Adipocyte (in vitro differentiated cells): ENCODE measurements around the gene SETD2.
A peak's percentile ranks its signal among the peaks of the same experiment; 100 is the strongest.
"Not testable (repeated sequence)": the region's sequence is repeated elsewhere in the genome, so short reads cannot be mapped to it uniquely, and the experiment has no call there.

Experiments used
- DNase-seq: peaks from one replicate; pipeline ENCODE4 v3.0.0-alpha.2; 2015; ENCODE audit warnings: low read depth
- H3K27me3 ChIP-seq: replicated peaks from 2 replicates; pipeline ENCODE4 v1.7.0; 2013; ENCODE audit warnings: mild to moderate bottlenecking, low read length, moderate library complexity; ENCODE audit not compliant: control insufficient read depth, insufficient read depth
- H3K36me3 ChIP-seq: 2 replicates; pipeline ENCODE4 v1.7.0; 2013; ENCODE audit warnings: low read length, mild to moderate bottlenecking, moderate library complexity; ENCODE audit not compliant: control insufficient read depth, insufficient read depth, severe bottlenecking
- H3K4me1 ChIP-seq: 2 replicates; pipeline ENCODE4 v1.7.0; 2013; ENCODE audit warnings: mild to moderate bottlenecking, low read length, moderate library complexity; ENCODE audit not compliant: control insufficient read depth, insufficient read depth
- H3K4me3 ChIP-seq: 2 replicates; pipeline ENCODE4 v1.7.0; 2013; ENCODE audit warnings: mild to moderate bottlenecking, low read length, moderate library complexity
- H3K9ac ChIP-seq: 2 replicates; pipeline ENCODE4 v1.7.0; 2013; ENCODE audit warnings: mild to moderate bottlenecking, low read length, moderate library complexity
- H3K9me3 ChIP-seq: 2 replicates; pipeline ENCODE4 v1.7.0; 2013; ENCODE audit warnings: mild to moderate bottlenecking, low read length, moderate library complexity; ENCODE audit not compliant: control insufficient read depth

SETD2 gene

GRCh38 chr3:47028667-47029066 is 135.2 kb downstream of the SETD2 start:
- DNase-seq: no peak
- peaks cover 11% of the 10 kb centered on the region for H3K36me3 ChIP-seq
- H3K27me3 ChIP-seq: no peaks in the 10 kb centered on the region
- no peak overlapping the region for H3K4me3 ChIP-seq
- no peaks in the 10 kb centered on the region for H3K9me3 ChIP-seq
- H3K4me1 ChIP-seq: peaks cover 8% of the 10 kb centered on the region
- no peak overlapping the region for H3K9ac ChIP-seq

- H3K36me3 ChIP-seq: peaks cover 11% of the 10 kb centered on the region
- no peaks in the 10 kb centered on the region for H3K27me3 ChIP-seq
- H3K9me3 ChIP-seq: no peaks in the 10 kb centered on the region
- H3K9ac ChIP-seq: no peak overlapping the region
- no peak overlapping the region for H3K4me3 ChIP-seq
- H3K4me1 ChIP-seq: peaks cover 8% of the 10 kb centered on the region
- DNase-seq: no peak
Measured at GRCh38 chr3:47028146-47028545, 135.8 kb downstream of the SETD2 start.

- H3K9me3 ChIP-seq, H3K9ac ChIP-seq, H3K4me3 ChIP-seq, H3K36me3 ChIP-seq, DNase-seq, H3K27me3 ChIP-seq: not testable (repeated sequence)
- H3K4me1 ChIP-seq: peaks cover 18% of the 10 kb centered on the region
Measured at GRCh38 chr3:47026432-47026831, 137.5 kb downstream of the SETD2 start.

DNA sequence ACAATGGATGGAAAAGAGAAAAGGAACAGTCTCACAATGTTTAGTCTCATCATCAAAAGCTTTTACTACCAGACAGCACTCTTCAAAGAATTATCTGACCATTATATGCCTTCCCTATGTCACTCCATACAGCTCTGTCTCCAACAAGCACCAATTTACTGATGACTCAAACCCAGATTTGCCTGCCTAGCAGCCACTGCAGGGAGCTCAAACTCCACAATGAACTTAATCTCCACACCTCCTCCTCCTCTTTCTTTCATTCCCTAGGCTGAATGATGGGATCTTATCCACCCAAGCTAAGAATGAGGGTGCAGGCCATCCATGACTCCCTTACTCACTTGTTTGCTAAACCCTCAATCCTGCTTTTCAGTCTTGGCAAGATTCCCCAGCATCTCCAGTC is 139.0 kb downstream of the SETD2 start:
- Histone ChIP-seq H3K4me3 (no peak overlapping the region), H3K27me3 (no peaks in the 10 kb centered on the region), H3K4me1 (peaks cover 18% of the 10 kb centered on the region), H3K9me3 (no peaks in the 10 kb centered on the region), H3K36me3 (peaks cover 8% of the 10 kb centered on the region), H3K9ac (no peak overlapping the region)
- DNase-seq: peak; percentile 28

- peak; percentile 24 for DNase-seq
- no peaks in the 10 kb centered on the region for H3K27me3 ChIP-seq
Measured at GRCh38 chr3:47022641-47023071, 141.3 kb downstream of the SETD2 start.

GRCh38 chr3:47020311-47020710 is 143.6 kb downstream of the SETD2 start:
- Histone ChIP-seq H3K36me3 (peaks cover 41% of the 10 kb centered on the region), H3K4me1 (peaks cover 28% of the 10 kb centered on the region)

More at GRCh38 chr3:47022641-47023071, 141.3 kb downstream of the SETD2 start:
- peak overlapping the region; percentile 21 for H3K9ac ChIP-seq
- H3K36me3 ChIP-seq: peaks cover 21% of the 10 kb centered on the region
- no peak overlapping the region for H3K4me3 ChIP-seq
- H3K4me1 ChIP-seq: peaks cover 18% of the 10 kb centered on the region
- no peaks in the 10 kb centered on the region for H3K9me3 ChIP-seq

DNA sequence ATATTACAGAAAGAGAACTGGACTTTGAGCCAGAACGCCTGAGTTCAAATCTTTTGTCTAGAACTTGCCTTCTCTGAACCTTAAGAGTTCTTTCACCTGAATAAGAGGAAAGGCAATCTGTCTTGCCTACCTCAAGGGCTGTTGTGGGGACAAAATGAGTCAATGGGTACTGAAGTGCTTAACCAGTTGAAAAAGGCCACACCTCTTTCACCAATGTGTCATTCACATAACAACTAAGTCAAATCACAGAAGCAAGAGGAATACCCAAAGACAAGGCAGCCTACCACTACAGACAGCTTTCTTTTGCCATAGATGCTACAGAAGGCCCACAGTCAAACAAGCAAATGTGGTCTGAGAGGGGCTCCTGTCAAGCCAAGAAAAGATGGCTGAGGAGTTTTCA is 144.7 kb downstream of the SETD2 start:
- no peak for DNase-seq
- Histone ChIP-seq H3K4me3 (no peak overlapping the region), H3K27me3 (no peaks in the 10 kb centered on the region), H3K36me3 (peaks cover 43% of the 10 kb centered on the region), H3K9ac (no peak overlapping the region), H3K4me1 (peaks cover 20% of the 10 kb centered on the region), H3K9me3 (no peaks in the 10 kb centered on the region)

More at GRCh38 chr3:47020311-47020710, 143.6 kb downstream of the SETD2 start:
- Histone ChIP-seq H3K27me3 (no peaks in the 10 kb centered on the region), H3K9ac (no peak overlapping the region), H3K4me3 (no peak overlapping the region), H3K9me3 (no peaks in the 10 kb centered on the region)
- no peak for DNase-seq

GRCh38 chr3:47018269-47018611 is 145.7 kb downstream of the SETD2 start:
- no peak for DNase-seq
- peaks cover 48% of the 10 kb centered on the region for H3K36me3 ChIP-seq
- peaks cover 20% of the 10 kb centered on the region for H3K4me1 ChIP-seq
- H3K9ac ChIP-seq: no peak overlapping the region
- no peak overlapping the region for H3K4me3 ChIP-seq
- no peaks in the 10 kb centered on the region for H3K9me3 ChIP-seq
- H3K27me3 ChIP-seq: no peaks in the 10 kb centered on the region

GRCh38 chr3:47017504-47018268 is 146.2 kb downstream of the SETD2 start:
- no peak for DNase-seq
- peaks cover 17% of the 10 kb centered on the region for H3K4me1 ChIP-seq
- no peak overlapping the region for H3K4me3 ChIP-seq
- H3K36me3 ChIP-seq: peaks cover 48% of the 10 kb centered on the region
- H3K9me3 ChIP-seq: no peaks in the 10 kb centered on the region
- H3K9ac ChIP-seq: no peak overlapping the region
- no peaks in the 10 kb centered on the region for H3K27me3 ChIP-seq

- Histone ChIP-seq H3K36me3 (peaks cover 48% of the 10 kb centered on the region), H3K27me3 (no peaks in the 10 kb centered on the region), H3K4me1 (peaks cover 10% of the 10 kb centered on the region), H3K9ac (no peak overlapping the region), H3K4me3 (no peak overlapping the region), H3K9me3 (no peaks in the 10 kb centered on the region)
- peak; percentile 53 for DNase-seq
Measured at GRCh38 chr3:47016934-47017435, 146.9 kb downstream of the SETD2 start.

DNA sequence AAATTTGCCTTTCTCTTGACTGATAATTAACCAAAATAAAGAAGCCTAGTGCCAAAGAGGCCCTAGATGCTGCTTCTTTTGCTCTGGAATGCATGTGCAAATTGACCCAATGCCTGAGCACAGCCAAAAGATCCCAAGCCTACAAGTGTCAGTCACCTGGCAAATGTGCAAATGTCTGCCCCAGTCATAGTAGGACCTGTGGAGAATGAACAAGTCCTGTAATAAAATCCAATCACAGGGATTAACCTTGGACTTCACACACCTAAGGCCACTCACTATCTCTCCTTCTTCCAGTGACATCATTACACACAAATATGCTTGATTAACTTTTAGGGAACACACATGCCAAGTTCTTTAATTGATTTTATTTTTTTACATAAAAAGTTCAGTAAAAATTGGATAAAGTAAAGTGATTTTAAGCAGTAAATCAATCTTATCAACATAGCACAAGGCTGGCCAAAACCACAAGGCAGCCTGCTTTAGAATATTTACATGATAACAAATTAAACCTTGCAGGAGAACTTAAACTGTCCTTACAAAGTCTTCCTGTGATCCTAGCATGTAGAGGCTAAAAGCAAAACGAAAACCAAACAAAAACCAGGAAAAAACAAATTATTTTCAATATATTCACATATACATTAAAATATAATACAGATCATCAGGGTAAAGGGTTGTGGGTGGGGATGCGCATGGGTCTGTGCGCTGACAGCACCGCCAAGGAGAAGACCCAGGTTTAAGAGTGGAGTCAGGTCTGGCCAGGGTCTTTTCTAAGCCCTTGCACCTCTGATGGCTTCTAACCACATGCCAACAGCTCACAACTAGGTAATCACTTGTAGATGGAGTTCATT is 147.6 kb downstream of the SETD2 start:
- H3K9me3 ChIP-seq: no peaks in the 10 kb centered on the region
- no peak overlapping the region for H3K9ac ChIP-seq
- H3K4me3 ChIP-seq: no peak overlapping the region
- DNase-seq: no peak
- H3K4me1 ChIP-seq: peaks cover 10% of the 10 kb centered on the region
- peaks cover 48% of the 10 kb centered on the region for H3K36me3 ChIP-seq
- no peaks in the 10 kb centered on the region for H3K27me3 ChIP-seq
